NCI-H2107 treated with DMSO at 0.1 percent for 48 hours (cell line): ENCODE results near the gene SLC22A4.

ENCODE experiments used
- DNase-seq: peaks from one replicate; lab custom pipeline; 2025; ENCODE audit not compliant: unreplicated experiment; lab: John Stamatoyannopoulos, UW

The SLC22A4 gene

DNA sequence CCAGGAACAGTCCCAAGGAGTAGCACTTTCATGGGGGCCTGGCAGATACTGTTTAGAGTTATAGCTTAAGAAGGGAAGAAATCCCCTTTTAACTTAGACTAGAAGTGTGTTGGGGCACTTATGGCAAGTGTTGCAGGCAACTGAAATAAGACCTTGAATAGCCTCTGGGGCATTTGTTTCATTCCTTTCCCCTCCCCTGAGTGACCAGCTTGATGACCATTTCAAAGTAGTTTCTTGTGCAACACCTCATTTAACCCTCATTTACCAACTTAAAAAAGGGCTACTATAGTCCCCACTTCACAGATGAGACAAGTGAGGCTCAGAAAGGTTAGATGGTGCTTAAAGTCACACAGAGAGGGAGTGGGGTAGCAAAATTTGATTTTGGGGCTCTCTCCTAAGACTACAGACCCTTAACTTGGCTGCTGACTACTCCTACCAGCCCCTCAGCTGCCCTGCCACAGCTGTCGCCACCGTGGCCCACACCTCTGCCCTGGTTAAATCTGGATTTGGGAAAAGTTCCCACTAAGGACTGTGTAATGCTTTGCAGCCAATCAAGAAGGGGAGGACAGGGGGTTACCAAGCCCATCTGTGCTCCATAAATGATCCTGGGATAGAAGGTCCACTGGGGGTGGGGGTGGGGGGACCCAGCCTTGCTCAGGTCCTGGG lies 31.2 kb upstream of the SLC22A4 start:
- no peak for DNase-seq

DNA sequence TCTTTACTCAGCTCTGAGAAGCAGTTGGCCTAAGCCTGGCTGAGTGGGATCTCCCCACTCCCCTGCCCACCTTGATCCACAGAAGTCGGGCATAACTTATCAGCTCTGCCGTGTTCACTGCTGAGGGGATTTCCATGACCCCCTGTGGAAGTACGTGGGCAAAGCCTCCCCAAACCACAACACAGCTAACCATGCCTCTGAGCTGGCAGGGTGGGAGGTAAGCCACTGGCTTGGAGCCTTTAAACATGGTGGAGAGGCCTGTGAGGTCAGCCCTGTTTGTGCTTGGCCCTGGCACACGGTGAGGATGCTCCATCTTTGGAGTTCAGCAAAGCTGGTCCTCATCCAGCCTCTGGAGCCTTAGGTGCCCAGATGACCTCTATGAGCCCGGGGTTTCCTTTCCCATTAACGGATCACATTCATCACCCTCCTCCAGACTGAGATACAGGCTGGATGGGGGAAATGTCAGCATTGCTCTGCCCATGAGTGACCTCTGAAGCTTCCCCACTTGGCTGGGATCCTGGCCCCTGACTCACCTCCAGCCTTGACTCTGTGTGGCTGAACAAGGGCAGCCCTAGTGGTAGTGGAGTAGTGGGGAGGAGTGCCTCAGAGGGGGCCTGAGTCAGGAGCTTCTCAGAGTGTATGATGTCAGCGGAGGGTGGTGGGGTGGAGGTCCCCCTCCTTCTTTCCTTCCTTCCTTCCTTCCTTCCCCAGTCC lies 30.5 kb upstream of the SLC22A4 start:
- DNase-seq, result no peak

DNA sequence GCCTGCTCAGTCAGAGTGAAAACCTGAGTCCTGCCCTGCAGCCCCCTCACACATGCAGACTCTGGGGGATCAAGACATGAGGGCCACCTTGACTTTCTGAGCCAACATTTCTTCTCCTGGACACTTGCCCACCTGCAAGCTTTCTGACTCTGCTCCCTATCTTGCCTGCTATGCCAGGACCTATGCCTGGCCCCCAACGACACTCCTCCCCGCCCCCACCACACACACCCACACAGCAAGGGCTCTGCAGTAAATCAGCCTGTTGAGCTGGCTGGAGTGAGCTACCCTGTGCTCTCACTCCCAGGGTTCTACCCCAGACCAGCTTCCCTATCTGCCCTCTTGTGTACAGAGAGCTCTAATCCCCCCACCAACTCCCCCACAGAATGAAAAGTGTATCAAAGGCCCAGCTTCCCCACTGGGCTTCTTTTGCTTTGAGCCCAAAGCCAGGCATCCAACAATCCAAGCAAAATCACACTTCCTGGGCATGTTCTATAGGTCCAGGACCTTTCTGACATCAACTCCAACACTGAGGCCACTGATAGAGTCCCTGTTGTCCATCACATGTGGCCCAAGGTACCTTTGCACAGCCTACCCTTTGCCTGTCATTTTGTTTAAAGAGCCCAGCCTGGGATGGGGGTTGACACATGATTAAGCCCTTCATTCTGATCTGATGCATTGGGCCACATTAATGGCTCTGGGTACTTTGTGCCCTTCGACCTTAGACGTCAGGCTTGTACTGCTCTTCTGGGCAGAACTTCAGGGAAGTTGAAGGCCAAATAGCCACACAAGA lies 29.5 kb upstream of the SLC22A4 start:
- no peak for DNase-seq

DNA sequence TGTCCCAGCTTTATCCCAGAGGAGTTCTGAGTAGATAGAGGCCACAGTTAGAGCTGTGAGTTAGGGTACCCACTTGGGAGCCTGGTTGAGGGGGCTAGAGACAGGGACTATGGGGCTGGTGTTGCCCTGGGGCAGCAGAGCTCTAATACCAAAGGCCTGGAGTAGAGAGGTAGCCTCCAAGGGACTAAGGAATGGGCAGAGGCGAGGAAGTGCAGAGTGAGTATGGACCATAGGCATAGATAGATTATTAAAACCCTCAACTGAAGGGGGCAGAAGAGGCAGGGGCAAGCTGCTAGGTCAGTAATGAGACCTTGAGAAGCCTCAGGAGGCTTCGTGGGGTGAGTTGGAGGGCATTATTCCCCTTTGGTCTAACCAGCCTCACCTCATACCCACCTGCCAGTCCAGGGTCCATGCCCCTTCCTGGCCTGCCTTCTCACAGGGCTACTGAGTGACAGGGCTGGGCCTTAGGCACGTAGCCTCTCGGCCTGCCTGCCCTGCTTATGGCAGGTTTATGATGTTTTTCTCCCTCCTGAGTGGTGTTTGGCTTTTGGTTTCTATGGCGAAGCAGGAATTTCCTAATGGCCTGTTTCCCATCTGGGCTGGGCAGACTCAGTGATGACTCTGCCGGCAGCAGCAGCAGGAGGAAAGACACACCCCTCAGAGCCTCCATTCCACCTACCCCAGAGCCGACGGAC lies 28.7 kb upstream of the SLC22A4 start:
- DNase-seq, result no peak

DNA sequence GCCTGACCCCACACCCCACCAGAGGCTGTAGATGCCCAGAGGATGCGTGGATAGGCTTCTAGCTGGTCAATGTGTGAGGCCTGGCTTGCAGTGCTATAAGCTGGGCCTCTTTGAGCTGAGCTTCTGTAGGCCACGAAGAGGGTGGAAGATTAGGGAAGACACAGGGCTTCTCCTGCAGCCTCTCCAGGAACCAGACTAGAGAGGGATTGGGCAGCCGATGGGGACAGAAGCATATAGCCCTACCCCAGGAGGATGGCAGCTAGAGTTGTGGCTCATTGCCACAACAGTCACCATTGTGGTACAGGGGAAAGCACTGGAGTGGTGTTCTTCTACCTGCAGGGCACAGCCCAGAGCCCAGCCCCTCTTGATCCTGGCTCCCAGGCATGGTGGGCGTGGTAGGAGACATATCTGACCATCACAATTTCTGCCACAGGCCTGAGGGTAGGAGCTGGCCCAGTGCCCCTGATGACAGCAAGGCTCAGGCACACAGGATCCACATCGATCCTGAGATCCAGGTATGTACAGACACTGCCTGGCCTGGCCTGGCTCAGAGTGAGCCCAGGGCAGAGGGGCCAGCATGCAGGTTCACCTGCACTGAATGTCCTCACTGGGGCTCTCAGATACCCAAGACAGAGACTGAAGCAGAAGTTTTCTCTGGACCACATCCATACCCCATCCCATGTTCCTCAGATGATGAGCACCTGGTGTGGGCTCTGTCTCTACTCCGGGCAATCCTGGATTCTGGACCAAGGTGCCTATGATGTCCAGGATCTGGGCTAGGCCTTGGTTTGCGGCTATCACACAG lies 28.0 kb upstream of the SLC22A4 start:
- no peak for DNase-seq

DNA sequence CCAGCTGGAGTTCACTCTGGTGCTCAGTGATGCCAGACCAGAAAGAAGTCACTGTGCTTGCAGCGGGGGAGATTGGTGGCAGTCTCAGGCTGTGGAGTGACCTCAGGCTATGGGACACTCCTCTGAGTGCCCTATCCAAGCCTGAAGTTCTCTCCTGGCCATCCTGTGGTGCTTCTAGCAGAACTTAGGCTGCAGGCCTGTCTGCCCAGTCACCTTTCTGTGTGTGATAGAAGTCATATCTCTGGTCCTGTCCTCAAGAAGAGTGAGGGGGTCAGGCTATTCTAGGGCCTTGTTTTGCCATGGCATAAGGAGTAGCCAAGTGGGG lies 27.4 kb upstream of the SLC22A4 start:
- no peak for DNase-seq

DNA sequence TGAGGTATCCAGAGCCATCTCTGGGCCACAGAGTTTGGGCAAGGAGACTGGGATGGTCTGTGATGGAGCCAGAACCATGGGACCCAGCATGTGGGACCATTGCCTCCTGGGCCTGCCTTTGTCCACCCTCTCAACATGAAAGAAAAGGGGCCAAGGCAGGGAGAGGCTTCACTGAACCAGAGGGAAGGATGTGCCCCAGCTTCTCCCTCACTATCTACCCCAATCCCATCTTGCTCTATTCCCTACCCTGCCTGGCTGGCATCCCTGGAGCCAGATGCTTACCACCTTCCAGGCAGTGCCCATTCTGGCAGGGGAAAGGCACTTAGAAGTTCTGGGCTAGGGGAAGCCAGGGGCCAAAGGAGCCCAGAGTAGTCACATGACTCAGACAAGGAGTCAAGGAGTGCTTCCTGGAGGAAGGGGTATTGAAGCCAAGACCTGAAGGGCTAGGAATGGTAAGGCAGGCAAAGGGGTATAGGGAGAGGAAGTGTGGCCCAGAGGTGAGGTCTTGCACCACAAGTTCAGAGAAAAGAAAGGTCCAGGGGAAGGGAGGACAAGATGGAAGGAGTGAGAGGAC lies 26.9 kb upstream of the SLC22A4 start:
- no peak for DNase-seq

DNA sequence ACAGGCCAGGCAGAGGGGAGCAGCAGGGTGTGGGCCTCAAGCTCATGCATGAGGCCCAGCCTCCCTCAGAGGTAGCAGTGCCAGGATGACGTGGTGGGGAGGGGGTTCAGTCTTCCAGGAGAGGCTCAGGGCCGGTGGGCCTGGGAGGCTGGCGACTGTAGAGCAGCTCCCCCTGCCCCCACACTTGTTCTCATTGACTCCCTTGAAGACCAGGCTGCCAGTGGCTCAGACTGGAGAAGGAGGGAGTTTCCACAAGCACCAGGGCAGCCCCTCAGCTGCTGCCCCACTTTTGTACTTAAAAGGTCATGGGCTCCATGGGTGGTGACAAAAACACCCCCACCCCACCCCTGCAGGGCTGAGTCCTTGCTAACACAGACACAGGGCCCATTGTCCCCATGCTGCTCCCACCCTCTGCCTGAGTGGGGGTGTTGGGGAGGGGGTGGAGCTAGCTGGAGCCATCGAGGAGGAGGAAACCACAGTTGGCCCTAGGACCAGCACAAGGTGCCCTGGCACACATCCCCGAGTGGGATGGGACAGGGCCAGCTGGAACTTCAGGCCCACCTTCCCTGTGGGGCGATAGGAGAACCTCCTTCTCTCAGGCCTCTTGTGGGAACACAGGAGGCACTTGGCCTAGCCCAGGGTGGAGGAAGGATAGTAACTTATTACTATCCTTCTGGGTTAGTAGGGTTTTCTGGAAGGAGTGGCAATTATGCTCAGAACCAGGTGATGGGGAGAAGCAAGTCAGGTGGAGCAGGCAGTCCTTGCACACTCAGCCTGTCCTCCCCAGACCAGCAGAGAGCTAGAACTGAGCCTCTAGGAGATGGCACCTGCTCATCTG lies 26.0 kb upstream of the SLC22A4 start:
- no peak for DNase-seq

DNA sequence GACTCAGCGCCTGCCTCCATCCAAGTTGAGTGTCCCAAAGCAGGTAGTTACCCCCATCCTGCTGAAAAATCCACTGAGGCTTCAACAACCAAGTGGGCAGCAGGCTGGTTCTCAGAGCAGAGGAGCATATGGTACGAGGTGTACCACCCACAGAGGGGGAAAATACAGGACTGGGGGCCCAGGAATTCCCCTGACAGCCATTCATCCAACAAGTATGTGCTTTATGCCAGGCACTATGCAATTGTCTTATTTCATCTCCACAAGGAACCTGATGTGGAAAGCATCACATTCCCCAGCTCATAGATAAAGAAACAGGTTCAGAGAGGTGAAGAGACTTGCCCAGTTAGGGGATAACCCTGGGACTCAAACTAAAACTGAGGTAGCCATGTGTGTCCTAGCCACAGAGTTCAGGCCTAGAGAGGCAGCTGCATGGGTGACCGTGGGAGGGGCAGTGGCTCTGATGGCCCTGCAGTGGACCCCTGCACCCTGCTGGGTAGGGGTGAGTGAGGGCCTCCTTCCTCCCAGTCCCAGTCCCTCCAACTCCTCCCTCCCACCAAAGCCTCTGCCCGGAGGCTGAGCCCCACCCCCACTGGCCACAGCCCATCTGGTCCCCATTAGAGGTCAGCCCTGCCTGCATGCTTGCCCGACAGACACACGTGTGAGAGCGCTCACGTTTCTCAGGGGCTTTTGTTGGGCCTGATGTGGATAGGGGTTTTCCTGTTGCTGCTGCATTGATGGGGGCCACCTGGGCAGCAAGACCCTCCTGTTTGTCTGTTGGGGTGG lies 25.2 kb upstream of the SLC22A4 start:
- no peak for DNase-seq

DNA sequence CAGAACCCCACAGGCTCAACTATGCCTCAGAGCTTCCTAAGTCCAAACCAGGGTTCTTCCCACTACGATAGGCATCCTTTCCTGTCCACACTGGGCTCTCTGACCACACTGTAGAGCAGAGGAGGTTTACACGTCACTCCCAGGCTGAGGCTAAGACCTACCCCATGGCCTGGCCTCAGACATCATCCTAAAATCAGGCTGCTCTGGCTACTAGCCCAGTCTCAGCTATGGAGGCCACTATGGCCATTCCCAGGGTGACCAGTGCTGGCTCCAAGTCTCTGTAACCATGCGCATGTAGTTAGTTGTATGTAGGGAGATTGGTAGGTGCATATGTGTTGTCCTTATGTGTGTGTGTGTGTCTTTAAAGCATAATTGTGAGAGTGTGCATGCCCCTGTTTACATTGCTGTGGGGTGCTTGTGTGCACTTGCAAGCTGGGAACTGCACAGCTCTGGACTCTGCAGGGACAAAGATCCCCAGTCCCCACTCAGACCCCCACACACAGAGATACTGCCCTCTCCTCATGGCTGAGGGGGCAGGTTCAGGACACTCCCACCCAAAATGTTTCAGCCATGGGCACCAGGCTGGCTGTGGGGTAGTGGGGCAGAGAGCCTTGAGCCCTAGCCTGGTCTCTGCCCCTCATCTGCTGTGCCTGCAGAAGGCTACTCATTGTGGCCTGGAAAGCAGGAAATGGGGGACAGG lies 24.4 kb upstream of the SLC22A4 start:
- no peak for DNase-seq

DNA sequence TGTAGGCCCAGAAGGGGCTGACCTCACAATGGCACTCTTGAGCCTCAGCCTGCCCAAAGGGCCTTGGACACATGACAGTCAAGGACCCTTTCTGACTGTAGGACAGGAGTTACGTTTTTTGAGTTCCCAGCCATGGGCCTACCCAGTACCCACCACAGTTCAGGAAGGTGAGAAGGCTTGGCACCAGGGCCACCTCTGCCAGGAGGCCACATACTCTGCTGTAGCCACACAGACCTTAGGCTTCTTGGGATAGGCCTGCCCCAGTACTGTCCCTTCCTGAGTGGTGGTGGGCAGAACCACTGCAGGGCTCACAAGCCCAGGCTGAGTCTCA lies 23.9 kb upstream of the SLC22A4 start:
- no peak for DNase-seq

DNA sequence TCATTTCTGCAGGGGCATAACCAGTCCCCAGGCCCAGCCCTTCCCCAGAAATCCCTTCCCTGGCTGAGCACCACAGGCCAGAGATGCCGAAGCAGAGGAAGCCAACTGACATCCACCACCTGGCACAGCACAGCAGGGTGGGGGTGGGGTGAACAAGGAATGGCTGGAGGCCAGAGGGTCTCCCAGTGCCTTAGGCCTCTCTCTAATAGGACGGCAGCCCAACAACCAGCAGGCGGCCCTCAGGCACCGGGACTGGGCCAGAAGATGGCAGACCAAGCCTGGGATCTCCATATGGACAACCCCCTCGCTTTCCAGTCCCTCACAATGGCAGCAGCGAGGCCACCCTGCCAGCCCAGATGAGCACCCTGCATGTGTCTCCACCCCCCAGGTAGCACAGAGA lies 23.5 kb upstream of the SLC22A4 start:
- DNase-seq, result no peak

DNA sequence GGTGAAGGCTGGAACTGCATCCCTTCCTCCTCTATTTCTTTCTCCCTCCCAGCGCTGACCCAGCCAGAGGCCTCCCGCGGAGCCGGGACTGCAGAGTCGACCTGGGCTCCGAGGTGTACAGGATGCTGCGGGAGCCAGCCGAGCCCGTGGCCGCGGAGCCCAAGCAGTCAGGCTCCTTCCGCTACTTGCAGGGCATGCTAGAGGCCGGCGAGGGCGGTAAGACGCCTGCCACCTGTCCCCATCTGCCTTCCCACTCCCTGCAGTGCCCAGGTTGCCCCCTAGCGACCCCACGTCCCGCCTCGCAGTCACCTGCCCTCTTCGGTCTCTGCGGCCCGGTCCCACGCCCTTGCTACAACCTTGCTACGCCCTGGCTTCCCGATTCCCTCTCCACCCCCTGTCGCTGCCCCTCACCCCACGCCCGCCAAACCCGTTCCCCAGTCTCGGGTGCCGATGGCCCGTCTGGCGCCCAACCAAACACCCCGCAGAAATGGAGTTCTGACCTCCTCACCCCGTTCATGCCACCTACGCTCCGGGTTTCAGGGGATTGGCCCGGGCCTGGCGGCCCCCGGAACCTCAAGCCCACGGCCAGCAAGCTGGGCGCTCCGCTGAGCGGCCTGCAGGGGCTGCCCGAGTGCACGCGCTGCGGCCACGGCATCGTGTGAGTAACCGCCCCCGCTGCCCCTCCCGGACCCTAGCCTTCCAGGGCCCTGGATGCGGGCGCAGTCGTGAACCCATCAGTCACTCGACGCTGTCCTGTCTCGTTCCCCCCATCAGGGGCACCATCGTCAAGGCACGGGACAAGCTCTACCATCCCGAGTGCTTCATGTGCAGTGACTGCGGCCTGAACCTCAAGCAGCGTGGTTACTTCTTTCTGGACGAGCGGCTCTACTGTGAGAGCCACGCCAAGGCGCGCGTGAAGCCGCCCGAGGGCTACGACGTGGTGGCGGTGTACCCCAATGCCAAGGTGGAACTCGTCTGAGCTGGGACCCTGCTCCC lies 22.6 kb upstream of the SLC22A4 start:
- DNase-seq, result no peak

DNA sequence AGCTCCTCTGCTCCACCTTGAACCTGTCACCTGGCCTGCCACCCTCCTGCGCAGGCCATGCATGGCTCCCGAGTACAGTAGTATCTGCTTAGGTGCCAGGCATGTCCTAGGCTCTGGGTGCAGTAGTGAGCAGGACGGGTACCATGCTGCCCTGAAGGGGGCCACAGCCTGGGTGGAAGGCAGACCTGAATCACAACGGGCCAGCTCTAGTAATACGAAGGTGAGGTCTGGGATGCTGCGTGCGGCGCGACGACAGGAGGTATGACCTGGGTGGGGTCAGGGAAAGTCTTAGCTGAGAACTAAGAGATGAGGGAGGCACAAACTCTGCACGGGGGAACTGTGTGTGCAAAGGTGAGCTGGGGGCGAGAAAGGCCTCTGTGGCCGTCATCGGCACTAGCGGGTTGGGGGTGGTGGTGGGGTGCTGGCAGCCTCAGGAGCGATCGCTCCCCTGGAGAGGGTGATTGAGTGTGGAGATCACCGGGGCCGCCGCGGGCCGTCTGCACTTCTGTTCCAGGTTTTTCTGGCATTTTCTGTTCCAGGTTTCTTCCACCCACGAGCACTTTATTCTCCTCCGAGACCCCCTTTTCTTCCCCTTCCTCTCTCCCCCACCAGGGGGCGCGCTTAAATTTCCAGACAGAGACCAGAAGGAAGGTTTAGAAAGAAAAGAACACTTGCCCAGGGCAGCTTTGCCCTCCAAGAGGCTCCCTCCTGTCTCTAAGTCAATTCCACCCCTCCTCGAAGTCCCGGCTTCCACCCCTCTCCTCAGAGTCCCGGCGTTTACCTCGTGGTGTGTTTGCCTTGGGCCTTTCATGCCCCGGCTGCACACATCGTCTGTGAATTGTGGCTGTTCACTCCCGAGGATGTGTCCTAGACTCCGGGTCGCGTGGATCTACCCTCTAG lies 21.6 kb upstream of the SLC22A4 start:
- DNase-seq, result peak; percentile 13

DNA sequence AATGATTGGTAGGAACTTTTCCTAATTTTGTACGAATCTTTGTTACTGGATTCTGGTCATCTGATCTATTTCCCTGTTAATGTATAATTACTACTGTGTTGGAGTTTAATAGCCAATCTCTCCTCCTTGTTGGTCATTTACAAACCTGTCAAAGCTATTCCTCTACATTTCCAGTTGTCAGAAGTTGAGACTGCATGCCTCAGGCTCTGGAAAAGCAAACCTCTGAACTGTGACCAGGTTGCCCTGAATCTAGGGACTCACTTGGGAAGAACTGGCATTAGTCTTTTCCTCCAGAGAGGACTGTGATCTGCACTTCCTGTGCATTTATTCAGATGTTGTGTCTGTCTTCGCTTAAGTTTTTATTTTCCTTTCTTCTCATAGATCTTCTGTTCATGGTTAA lies 20.6 kb upstream of the SLC22A4 start:
- no peak for DNase-seq
